GM18520 (cell line): Measurements from ENCODE around the gene LARGE2.
"Not testable (repeated sequence)": the region's sequence is repeated elsewhere in the genome, so short reads cannot be mapped to it uniquely, and the experiment has no call there.

Source experiments
- ATAC-seq: cut with Tn5 transposase; IDR thresholded peaks from one replicate; pipeline ENCODE4 v1.9.1; 2021; ENCODE audit not compliant: unreplicated experiment

The LARGE2 gene

DNA sequence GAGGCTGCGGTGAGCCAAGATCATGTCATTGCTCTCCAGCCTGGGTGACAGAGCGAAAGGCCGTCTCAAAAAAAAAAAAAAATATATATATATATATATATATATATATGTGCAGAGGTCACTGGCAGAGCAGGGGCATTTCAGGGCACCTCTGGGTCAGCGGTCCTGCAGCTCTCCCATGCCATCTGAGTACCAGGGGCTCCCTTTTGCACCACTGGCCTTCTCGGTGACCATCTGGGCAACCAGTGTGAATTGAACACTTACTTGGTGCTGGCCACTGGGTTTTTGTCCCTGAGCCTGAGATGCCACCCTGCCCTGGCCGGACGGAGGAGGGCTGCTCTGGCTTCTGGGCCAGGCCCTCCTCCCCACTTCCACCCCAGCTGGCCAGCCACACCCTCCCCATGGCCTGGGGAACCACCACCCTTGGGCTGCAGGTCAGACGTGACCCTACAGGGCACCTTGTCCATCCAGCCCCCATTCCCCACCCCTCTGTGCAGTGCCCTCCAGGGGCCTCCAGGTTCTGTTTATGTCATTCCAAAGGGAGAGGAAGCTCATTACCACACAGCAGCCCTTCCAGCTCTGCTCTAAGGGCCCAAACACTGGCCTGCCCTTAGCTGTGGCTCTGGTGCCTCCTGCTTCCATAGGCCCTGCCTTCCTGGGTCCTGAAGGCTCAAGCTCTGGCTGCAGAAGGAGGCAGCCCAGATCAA lies 26.8 kb upstream of the LARGE2 start:
- ATAC-seq = no peak

DNA sequence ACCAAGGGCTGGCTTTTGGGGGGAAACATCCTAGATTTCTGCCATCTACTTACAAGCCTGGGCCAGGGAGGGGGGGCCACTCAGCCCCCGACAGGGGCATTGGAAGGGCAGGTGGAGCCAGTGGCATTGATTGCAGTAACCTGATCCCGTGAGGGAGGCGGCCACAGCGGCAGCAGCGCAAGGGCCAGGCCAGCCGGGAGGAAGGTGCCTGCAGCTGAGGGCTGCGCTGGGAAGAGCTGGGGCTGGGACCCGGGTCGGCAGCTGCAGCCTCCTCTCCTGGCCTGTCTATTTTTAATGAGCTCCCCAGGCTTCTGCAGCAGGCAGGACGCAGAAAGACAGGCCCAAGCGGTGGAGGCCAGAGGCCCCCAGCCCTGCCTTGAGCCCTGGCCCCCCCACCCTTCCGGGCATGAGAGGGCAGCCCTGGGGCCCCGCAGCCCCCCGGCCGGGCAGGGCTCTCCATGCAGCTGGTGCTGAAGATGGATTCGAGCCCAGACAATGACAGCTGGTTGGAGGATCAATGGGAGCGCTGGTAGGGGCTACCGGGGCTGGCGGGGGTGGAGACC lies 26.0 kb upstream of the LARGE2 start:
- ATAC-seq = no peak

- no peak for ATAC-seq
Observed at GRCh38 chr11:45897556-45897955, 24.9 kb upstream of the LARGE2 start.

DNA sequence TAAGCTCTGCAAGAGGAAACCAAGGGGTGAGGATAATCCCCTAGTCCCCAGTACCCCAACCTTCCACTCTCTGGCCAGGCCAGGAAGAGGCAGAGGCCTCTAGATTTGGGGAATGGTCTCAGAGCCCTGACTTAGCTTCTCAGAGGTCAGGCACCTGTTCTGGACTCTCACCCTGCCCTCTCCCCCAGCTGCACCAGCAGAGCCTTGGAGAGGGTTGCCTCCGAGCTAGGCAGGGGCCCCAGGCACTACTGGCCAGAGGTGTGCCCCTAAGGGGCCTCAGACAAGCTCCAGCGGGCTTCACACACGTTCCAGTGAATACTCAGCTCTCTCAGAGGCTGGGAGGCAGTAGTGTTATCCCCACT lies 23.4 kb upstream of the LARGE2 start:
- no peak for ATAC-seq

DNA sequence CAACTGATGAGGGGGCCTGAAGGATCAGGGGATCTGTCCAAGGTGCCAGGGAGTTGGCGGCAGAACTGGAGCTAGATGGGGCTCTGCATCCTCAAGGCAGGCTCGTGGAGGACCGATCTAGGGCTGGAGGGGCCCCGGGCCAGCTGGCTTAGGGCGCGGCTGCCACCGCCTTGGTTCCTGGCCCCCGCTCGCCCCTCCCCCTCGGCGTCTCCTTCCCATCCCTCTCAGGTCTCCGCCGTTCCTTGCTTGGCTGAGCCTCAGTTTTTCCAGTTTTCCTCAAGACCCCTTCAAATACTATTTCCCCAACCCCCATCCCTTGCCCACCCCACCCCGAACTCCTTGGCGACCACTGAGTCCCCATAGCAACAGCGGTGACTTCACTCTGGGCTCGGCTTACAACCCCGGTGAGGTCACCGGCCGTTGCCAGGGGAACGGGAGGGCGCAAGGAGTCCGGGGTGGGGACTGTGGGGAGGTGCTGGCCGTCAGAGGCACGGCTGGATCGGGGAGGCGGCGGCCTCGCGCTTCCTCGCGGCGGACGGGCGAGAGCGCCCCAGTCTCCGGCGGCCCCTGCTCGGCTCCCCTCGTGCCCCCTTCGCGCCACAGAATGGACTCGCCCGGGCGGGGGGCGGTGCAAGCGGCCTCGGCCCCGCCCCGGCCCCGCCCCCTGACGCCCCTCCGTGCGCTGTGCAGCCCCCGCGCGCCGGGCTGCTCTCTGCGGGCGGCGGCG lies 22.8 kb upstream of the LARGE2 start:
- no peak for ATAC-seq

DNA sequence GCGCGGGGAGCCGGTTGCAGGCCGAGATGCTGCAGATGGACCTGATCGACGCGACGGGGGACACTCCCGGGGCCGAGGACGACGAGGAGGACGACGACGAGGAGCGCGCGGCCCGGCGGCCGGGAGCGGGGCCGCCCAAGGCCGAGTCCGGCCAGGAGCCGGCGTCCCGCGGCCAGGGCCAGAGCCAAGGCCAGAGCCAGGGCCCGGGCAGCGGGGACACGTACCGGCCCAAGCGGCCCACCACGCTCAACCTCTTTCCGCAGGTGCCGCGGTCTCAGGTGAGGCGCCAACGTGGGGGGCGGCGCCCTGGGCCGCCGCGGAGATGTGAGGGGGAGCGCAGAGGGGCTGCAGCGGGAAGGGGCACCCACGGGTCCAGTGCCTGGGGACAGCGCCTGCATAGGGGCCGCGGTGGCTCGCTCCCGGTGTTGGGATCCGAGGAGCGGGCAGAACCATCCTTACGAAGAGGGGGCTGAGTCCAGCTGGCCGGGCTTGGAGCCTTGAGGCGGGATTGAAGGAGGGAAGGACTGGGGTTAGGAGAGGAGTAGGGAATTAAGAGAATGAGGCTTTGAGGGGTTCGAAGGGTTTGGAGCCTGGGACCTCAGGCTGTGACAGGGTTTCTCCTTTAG lies 22.2 kb upstream of the LARGE2 start:
- ATAC-seq = not testable (repeated sequence)

DNA sequence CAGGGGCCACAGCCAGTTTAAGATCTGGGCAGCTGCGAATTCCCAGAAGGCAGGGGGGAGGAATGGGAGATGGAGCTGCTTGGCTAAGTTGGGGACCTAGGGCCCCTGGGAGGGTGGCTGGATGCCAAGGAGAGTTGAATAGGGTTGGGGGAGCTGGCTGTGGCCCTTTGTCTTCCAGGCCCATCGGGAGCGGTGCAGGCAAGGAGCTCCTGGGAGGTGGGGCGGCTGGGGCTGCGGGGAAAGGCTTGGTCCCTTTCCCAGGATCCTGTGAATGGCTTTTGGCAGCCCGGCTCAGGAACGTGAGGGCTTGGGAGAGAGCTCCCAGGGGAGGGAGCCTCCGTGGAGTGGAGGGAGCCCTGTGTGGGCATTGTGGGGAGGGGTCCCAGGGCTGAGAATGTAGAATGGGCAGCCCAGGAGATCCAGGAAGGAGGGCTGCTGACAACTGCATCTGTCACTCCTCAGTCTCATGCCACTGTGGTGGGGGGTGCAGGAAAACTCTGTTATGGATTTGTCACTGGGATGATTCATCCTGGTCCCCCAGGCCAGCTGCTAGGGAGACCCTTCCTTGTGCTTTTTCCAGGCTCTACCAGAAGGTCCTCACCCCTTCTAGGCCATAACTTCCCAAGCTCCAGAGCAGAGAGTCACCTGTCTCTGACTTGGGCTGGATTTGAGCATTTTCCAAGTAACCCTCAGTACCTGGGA lies 21.4 kb upstream of the LARGE2 start:
- no peak for ATAC-seq

GRCh38 chr11:45901626-45902025 lies 20.8 kb upstream of the LARGE2 start:
- no peak for ATAC-seq

DNA sequence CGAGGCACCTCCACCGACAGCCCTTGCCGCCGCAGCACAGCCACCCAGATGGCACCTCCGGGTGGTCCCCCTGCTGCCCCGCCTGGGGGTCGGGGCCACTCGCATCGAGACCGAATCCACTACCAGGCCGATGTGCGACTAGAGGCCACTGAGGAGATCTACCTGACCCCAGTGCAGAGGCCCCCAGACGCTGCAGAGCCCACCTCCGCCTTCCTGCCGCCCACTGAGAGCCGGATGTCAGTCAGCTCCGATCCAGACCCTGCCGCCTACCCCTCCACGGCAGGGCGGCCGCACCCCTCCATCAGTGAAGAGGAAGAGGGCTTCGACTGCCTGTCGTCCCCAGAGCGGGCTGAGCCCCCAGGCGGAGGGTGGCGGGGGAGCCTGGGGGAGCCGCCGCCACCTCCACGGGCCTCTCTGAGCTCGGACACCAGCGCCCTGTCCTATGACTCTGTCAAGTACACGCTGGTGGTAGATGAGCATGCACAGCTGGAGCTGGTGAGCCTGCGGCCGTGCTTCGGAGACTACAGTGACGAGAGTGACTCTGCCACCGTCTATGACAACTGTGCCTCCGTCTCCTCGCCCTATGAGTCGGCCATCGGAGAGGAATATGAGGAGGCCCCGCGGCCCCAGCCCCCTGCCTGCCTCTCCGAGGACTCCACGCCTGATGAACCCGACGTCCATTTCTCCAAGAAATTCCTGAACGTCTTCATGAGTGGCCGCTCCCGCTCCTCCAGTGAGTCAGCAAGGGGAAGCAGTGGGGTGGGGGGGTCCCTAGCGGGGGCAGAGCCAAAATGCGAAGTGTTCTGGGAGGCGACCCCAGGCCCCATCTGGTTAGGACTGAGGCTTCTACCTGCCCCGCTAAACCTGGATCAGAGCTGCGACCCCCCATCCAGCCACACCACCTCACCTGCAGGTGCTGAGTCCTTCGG lies 19.7 kb upstream of the LARGE2 start:
- ATAC-seq = no peak

- no peak for ATAC-seq
Observed at GRCh38 chr11:45904309-45904915, 18.0 kb upstream of the LARGE2 start.

- no peak for ATAC-seq
Observed at GRCh38 chr11:45905095-45905494, 17.4 kb upstream of the LARGE2 start.

DNA sequence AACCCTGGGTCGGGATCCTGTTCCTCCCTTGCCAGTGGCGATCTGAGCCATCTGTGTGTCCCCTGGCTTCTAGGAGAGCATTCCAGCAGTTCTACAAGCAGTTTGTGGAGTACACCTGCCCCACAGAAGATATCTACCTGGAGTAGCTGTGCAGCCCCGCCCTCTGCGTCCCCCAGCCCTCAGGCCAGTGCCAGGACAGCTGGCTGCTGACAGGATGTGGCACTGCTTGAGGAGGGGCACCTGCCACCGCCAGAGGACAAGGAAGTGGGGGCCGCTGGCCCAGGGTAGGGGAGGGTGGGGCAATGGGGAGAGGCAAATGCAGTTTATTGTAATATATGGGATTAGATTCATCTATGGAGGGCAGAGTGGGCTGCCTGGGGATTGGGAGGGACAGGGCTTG lies 16.9 kb upstream of the LARGE2 start:
- not testable (repeated sequence) for ATAC-seq

- no peak for ATAC-seq
Observed at GRCh38 chr11:45906096-45906682, 16.3 kb upstream of the LARGE2 start.

GRCh38 chr11:45906965-45907611 lies 15.4 kb upstream of the LARGE2 start, which contains the start of gene FREY1:
TSS of gene FREY1 (minus strand) at chr11:45907271. CDS start at chr11:45907245, 26 bp downstream.
- no peak for ATAC-seq

GRCh38 chr11:45907911-45908370 lies 14.5 kb upstream of the LARGE2 start:
- ATAC-seq = no peak

DNA sequence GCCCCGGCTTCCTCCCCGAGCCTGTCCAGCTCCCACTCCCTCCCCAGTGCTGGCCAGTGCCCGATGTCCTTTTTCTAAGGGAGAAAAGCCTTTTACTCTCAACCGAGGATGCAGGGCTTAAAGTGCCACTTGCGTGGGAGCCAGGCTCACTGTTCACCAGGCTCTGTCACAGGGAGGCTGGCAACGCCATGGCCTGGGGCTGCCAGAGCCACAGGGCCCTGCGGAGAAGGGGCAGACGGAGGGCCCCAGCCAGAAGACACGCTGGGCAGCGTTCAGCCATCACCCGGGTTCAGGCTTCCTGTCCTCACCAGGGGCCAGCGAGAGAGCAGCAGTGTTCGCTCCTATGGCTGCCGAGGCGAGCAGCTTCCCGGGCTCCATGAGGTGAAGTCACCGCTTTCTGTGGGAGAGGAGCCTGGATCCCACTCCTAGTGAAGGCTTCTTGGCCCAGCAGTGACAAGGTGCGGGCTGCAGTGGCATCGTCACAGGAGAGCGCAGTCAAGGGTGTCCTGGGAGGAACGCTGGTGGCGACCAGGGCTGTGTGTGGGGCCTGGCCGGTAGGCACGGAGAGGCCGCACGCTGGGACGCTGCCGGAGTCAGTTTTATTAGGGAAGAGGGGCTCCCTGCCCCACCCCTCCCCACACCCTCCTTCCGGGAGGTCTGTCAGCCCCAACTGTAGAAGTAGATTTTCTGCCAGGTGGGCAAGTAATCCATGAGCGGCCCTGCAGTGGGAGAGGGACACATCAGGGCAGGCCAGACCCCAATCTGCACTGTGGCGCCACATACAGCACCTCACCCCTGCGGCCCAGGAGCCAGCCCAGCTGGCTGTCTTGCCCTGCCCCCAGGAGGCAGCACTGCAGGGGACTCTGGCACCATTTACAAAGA lies 12.6 kb upstream of the LARGE2 start:
- no peak for ATAC-seq

DNA sequence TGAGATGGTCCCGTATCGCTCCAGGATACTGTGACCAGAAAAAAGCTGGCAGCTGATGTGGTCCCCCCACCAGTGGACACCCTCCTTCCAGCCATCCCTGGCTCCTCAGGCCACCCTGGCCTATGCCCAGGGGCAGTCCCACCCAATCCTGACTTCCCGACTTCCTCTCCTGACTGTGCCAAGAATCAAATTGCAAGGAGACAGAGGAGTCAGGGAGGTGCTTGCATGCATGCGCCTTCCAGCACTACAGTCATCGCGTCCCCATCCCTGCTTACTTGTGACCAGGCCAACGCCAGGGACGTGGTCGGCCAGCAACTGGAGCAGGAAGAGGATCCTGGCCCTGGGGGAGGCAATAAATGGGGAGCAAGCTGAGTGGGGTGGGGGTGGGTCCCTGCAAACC lies 11.8 kb upstream of the LARGE2 start:
- no peak for ATAC-seq

DNA sequence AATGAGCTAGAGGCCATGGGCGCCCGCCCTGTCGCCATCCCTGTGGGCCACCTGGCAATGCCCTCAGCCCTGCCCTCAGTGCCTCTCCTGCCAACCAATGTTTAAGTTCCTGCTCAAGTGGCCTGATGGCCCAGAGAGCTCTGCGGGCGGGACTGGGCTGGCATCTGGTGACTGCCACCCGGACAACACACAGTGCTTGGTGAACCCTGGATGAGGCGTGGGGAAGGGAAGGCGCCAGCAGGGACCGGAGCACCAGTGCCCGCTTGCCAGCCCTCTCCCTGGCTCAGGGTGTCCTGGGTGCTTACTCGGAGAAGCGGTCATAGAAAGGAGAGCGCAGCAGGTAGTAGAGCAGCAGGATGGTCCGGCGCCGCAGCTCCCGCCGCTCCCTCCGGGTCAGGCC lies 8.9 kb upstream of the LARGE2 start:
- no peak for ATAC-seq
